Upper lobe of left lung (tissue), 4 donors: ENCODE results near the gene WASF1.

Experiments
- EP300 ChIP-seq, 4 donors: sonication (generic); formaldehyde crosslinking; IDR thresholded peaks; one replicate each; pipeline ENCODE4 v1.5.1; 2017; ENCODE audit warnings: antibody characterized with exemption in 4 of 4, control low read depth in 2 of 4
- POLR2AphosphoS5 ChIP-seq, 2 donors: sonication (generic); formaldehyde crosslinking; IDR thresholded peaks; one replicate each; pipeline ENCODE4 v1.5.1; 2017; ENCODE audit warnings: antibody characterized with exemption in 2 of 2

- no peak for TF ChIP-seq POLR2AphosphoS5 (IDR thresholded peaks at IDR 0.05)
- TF ChIP-seq EP300 (IDR thresholded peaks at IDR 0.05), result no peak
These were observed 46.8 kb upstream of the WASF1 start for GRCh38 chr6:110226261-110226660.
